HG03280 (cell line): ENCODE data around the gene CC2D1A.
"Not testable (repeated sequence)": the region's sequence is repeated elsewhere in the genome, so short reads cannot be mapped to it uniquely, and the experiment has no call there.

Experiments
- ATAC-seq: cut with Tn5 transposase; IDR thresholded peaks from one replicate; pipeline ENCODE4 v1.9.1; 2021; ENCODE audit warnings: mild to moderate bottlenecking, moderate library complexity; ENCODE audit not compliant: unreplicated experiment

Gene CC2D1A

DNA sequence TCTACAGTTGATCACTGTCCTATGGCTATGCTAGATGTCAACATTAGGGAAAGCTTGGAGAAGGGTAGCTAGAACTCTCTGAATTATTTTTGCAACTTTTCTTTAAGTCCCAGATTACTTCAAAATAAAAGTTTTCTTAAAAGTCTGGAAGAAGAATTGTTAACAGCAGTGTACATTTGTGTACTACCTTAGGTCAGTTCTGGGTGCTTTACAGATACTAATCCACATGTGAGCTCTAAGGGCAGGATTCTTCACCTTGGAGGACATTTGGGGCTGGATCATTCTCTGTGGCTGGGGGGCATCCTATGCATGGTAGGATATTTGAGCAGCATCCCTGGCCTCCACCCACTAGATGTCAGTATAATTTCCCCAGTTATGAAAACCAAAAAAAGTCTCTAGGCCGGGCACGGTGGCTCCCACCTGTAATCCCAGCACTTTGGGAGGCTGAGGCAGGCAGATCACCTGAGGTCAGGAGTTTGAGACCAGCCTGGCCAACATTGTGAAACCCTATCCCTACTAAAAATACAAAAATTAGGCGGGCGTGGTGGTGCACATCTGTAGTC is 2.9 kb upstream of the CC2D1A start:
- ATAC-seq: no peak

DNA sequence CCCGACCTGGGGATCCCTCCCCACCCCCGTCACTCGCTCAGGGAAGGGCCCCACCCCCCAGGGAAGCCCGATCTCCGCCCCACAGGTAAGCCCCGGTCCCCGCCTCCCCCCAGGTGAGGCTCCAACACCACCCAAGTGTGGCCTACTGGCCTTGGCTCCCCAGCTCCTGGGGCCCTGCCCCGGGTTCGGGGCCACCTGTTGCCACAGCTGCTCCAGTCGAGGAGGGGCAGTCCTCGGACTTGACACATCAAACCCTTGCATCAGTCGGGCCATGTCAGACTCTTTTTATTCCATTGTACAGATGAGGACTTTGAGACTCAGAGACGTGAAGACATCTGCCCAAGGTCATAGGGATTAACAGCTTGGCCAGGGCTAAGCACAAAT is 512 bp downstream of the CC2D1A start:
- no peak for ATAC-seq

DNA sequence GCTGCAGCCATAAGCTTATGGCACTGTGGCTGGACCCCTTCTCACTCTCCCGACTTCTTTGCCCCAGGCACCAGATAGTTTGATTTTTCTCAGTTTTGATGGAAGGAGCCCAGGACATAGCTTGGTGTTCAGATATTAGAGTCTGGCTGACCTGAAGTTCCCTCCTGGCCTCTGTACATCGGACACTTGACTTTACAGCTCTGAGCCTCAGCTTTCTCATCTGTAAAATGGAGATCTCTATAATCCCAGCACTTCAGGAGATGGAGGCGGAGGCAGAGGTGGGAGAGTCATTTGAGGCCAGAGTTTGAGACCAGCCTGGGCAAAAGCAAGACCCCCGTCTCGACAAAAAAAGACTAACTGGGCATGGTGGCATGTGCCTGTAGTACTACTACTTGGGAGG is 909 bp downstream of the CC2D1A start:
- no peak for ATAC-seq

DNA sequence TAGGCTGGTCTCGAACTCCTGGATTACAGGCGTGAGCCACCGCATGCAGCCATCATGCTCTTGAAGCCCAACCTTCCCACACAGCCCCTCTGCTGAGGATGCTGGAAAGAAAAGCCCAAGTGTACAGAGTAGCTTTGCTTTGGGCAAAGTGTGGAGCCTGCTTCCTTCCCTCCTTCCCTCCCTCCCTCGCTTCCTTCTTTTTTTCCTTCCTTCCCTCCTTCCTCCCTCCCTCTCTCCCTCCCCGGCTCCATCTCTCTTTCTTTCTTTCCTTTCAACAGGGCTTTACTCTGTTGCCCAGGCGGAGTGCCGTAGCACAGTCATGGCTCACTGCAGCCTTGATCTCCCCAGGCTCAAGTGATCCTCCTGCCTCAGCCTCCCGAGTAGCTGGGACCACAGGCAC is 2.7 kb downstream of the CC2D1A start:
- ATAC-seq: no peak

DNA sequence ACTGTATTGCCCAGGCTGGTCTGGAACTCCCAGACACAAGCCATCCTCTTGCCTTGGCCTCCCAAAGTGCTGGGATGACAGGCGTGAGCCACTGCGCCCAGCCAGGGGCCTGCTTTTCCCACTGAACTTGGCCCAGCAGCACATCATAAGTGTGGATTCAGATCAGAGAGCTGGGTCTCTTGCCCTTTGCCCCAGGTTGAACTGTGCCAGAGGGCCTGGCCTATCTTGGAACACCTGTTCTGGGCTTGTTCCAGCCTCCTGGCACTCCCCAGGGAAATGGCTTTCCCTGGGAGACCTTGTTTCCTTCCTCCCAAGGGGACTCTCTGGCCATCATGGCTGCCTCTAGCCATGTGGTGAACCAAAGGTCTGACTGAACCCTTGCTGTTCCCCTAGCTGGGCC is 3.4 kb downstream of the CC2D1A start:
- no peak for ATAC-seq

DNA sequence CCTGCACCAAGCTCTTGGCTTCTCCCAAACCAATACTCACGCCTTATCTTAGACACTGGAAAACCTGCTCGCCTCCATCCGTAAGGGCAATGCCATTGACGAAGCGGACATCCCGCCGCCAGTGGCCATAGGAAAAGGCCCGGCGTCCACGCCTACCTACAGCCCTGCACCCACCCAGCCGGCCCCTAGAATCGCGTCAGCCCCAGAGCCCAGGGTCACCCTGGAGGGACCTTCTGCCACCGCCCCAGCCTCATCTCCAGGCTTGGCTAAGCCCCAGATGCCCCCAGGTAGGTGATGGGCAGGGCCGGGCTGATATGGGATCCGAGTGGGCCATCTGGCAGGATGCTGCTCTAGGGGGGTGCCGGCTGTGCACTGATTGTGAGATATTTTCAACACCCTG is 7.4 kb downstream of the CC2D1A start:
- ATAC-seq: no peak

DNA sequence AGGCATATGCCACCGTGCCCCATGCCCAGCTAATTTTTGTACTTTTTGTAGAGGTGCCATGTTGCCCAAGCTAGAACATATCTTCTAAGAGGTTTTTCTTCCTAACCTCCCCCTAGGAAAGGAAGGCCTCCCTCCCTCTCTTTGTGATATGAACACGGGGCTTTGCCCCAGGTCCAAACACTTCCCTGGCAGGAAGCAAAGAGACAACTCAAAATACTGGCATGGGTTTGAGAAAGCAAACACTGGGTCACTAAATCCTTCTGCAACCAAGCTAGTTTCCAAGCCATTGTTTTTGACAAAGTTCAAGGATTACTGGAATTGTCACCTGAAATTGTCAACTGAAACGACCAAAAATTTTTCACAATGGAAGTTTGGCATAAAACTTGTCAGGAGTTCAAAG is 8.8 kb downstream of the CC2D1A start:
- ATAC-seq: no peak

DNA sequence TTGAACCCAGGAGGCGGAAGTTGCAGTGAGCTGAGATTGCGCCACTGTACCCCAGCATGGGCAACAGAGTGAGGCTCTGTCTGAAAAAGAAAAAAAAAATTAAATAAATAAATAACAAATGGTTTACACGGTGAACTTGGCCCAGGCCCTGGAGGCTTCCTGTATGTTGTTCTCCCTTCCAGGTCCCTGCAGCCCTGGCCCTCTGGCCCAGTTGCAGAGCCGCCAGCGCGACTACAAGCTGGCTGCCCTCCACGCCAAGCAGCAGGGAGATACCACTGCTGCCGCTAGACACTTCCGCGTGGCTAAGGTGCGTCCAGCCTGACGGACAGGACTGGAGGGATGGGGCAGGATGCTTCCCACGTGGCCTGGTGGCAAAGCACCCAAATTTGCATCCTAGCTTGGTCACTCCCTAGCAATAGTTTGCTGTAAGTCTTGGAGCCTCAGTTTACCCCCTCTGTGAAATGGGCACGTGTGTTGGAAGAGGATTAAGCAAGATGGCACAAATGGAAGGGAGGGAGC is 11.9 kb downstream of the CC2D1A start:
- no peak for ATAC-seq

DNA sequence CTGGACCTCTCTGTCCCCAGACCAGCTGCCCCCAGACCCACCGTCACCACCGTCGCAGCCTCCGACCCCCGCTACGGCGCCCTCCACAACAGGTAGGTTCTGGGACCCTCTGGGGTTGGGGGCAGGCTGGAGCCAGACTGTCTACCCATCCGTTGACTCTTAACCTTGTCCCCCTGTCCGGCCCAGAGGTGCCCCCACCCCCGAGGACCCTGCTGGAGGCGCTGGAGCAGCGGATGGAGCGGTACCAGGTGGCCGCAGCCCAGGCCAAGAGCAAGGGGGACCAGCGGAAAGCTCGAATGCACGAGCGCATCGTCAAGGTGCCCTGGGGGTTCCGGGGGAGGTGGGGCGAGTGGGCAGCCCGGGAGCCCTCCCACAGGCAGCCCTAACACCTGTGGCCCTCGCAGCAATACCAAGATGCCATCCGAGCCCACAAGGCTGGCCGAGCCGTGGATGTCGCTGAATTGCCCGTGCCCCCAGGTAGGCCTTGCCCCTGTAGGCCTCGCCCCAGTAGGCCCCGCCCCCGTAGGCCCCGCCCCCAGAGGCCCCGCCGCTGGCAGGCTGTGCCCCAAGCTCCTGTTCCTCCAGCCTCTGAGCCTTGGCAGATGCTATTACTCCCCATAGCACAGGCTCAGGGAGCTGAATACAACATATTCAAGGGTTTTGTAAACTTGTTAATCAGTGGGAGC is 12.9 kb downstream of the CC2D1A start:
- ATAC-seq: no peak

DNA sequence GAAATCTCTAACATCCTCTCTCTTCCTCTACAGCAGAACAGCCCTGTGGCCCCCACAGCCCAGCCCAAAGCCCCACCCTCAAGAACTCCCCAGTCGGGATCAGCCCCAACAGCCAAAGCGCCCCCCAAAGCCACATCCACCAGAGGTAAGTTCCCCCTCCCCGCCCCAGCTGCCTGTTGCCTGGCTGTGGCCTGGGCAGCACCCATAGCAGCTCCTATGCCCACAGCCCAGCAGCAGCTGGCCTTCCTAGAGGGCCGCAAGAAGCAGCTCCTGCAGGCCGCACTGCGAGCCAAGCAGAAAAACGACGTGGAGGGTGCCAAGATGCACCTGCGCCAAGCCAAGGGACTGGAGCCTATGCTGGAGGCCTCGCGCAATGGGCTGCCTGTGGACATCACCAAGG is 14.5 kb downstream of the CC2D1A start:
- ATAC-seq: no peak

DNA sequence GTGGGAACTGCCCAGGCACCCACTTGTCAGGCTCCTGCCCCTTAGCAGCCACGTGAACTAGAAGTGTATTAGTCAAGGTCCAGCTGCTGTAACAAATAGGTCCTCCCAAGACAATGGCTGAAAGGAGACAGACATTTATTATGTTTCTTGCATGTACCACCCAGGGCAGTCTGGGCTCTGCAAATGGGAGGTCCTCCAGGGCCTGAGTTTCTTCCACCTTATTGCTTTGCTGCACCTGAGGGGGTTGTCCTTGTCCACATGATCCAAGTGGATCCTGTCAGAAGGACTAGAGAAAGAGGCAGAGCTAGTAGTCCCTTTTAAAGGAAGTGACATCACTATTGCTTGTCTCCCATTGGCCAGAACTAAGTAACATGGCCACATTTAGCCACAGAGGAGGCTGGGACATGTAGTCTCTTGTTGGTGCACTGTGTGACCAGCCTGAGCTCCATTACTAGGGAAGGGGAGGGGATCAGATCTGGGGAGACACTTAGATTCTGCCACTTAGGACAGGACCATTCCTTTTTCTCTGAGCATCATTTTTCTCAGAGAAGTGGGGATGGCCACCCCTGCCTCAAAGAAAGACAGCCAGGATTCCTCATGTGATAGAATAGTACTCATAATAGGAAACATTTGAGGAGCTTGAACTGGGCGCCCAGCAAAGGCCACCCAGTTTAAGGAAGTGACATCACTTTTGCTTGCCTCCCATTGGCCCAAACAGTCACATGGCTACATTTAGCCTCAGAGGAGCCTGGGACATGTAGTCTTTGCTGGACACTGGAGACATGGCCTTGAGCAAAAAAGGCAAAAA is 15.1 kb downstream of the CC2D1A start:
- peak; percentile 58 for ATAC-seq

DNA sequence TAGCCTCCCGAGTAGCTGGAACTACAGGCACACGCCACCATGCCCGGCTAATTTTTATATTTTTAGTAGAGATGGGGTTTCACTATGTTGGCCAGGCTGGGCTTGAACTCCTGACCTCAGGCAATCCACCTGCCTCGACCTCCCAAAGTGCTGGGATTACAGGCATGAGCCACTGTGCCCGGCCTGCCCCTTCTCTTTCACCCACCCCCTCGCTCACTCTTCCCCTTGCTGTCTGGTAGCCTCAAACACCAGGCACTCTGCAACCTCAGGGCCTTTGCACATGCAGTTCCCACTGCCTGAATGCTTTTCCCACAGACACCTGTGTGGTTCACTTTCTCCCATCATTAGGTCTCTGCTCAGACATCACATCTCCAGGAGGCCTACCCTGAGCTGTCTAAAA is 16.1 kb downstream of the CC2D1A start:
- not testable (repeated sequence) for ATAC-seq

DNA sequence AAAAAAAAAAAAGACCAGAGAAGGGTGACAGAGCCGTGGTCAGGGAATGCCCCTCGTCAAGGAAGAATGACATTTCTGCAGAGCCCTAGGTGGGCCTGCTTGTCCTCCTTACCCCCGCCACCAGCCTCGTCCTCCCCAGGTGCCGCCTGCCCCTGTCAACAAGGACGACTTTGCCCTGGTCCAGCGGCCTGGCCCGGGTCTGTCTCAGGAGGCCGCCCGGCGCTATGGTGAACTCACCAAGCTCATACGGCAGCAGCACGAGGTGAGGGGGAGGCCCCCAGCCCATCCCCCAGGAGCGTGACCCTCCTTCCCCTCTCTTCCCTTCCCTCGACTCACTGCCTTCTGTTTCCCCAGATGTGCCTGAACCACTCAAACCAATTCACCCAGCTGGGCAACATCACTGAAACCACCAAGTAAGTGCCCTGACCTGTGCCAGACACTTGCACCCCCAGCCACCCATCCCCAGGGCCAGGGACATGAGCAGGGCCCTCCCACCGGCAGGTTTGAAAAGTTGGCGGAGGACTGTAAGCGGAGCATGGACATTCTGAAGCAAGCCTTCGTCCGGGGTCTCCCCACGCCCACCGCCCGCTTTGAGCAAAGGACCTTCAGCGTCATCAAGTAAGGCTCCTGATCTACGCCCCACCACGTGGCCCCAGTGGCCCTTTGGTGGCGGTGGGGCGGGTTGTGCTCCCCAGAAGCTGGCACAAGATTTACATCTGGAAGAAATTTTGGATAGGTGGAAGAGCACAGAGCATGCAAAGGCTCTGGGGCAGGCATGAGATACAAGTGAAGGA is 17.4 kb downstream of the CC2D1A start:
- ATAC-seq: no peak

DNA sequence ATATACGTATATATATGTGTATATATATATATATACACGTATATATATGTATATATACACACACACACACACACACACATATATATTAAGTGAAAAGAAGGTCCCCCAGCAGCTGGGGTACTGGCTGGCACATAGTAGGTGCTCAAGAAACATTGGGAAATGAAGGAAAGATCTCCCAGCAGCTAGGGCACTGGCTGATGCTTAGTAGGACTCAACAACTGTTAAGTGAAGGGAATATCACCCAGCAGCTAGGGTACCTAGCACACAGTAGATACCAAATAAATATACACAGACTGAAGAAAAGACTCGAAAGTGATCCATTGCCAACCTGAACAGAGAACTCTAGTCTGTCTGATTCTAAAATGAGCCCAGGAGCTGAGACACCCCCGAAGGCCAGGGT is 20.0 kb downstream of the CC2D1A start:
- ATAC-seq: no peak

DNA sequence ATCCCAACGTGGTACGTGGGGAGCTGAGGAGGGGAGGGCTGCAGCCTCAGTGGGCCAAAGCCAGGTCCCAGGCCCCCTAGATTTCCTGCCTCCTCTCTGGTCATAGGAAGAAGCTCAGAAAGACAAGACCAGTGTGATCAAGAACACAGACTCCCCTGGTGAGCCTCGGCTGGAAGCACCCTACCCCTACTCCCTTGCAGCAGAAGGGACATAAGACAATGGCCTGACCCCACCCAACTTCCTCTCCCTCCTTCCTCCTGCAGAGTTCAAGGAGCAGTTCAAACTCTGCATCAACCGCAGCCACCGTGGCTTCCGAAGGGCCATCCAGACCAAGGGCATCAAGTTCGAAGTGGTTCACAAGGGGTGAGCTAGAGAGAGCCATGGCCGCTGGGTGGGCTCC is 20.7 kb downstream of the CC2D1A start:
- no peak for ATAC-seq

DNA sequence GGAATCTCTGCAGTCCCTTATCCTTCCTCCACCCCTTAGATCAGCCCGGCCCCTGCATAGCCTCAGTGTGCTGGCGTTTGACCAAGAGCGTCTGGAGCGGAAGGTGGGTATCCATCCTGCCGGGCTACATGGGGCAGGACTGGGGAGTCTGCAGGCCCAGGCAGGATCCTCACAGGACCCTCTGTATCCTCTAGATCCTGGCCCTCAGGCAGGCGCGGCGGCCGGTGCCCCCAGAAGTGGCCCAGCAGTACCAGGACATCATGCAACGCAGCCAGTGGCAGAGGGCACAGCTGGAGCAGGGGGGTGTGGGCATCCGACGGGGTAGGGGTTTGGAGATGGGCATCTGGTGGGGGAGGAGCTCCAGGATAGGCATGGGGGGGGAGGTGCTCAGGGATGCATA is 23.3 kb downstream of the CC2D1A start:
- ATAC-seq: no peak

DNA sequence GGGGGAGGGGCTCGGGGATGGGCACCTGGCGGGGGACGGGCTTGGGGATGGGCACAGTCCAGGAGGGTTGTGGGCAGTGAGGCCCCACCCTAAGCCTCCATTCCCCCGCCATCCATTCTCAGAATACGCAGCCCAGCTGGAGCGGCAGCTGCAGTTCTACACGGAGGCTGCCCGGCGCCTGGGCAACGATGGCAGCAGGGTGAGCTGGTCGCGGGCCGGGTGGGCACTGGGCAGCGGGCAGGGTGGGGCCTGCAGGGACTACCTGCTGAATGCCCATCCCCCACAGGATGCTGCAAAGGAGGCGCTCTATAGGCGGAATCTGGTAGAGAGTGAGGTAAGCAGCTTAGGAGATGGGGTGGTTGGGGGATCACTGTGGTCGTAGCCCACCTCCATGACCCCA is 24.0 kb downstream of the CC2D1A start:
- ATAC-seq: no peak

DNA sequence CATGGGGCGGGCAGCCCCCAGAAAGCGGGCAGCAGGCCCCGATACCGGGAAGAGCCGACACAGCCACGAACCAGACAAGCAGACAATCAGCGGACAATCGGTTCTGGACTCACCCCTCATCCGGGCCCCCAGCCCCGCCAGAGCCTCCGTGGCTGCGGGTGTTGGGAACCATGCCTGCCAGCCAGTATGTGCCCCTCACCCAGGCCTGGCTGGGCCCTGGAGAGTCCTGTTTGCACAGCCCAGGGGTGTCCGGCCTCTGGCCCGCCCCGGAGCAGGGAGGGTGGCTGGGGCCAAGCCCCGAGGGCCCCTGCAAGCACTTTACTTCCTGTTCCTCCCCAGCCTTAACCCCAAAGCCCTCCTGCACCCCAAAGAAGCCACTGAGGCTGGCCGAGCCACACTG is 24.4 kb downstream of the CC2D1A start:
- ATAC-seq: no peak

DNA sequence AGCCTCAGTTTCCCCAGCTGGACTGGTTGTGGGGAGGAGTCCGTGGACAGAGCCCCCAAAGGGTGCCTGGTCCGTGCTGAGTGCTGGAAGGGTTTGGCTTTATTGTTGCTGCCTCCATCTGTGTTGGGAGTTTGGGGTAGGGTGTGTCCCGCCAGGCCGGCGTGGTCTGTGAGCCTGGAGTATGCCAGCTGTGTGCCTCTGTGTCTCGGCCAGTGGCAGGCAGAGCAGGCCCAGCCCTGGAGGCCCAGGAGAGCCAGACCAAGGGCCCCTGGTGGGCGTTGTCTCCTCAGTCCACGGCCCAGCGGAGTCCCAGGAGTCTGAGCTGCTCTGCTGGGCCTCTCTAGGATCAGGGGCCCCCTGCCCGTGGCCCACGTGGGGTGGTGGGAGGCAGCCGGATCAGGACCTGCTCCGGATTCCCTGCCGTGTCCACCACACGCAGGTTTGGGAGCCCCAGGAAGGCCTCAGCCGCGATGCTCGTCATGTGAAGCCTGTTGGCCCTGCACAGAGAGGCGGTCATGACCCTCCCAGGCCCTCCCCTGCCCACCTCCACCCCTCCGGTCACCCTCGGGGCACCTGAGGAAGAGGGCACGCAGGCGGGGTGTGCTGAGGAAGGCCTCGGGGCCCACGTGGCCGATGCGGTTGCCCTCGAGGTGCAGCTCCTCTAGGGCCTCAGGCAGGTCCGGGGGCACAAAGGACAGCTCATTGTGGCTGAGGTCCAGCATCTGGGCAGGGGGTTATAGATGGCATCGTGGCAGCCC is 25.6 kb downstream of the CC2D1A start:
- ATAC-seq: no peak

DNA sequence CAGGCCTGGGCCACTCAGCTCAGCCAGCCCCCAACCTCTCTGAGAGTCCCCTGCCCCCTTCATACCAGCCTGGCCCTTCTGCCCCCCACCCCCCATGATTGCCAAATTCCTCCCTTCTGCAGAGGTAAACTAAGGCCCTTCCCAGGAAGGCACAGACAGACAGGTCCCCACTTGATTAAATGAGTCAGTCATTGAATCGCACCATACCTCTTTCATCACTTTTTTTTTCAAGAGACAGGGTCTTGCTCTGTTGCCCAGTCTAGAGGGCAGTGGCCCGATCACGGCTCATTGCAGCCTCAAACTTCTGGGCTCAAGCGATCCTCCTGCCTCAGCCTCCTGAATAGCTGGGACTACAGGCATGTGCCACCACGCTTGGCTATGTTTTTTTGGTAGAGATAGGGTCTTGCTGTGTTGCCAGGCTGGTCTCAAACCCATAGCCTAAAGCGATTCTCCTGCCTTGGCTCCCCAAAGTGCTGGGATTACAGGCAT is 26.2 kb downstream of the CC2D1A start:
- ATAC-seq: no peak
